ENCODE results near the gene PCYT1B.

- TF ChIP-seq MTERF4 (CRISPR knock-in tag; IDR thresholded peaks at IDR 0.05) = no peak
- TF ChIP-seq ATF4 (CRISPR knock-in tag; IDR thresholded peaks at IDR 0.05) = no peak
- TF ChIP-seq ZNF274 (CRISPR knock-in tag; IDR thresholded peaks at IDR 0.05) = no peak
- TF ChIP-seq NR2F6 (IDR thresholded peaks at IDR 0.05) = no peak
- TF ChIP-seq NR2F6 (CRISPR knock-in tag; IDR thresholded peaks at IDR 0.05) = no peak
- TF ChIP-seq NFE2L2 (IDR thresholded peaks at IDR 0.05; ENCODE audit: low read length) = no peak
- TF ChIP-seq ZNF496 (CRISPR knock-in tag; IDR thresholded peaks at IDR 0.05; ENCODE audit: insufficient replicate concordance) = no peak
Observed at GRCh38 chrX:24658421-24658820, 11.3 kb upstream of the PCYT1B start.

Data from HepG2 (cell line).